GM12878 (cell line): ENCODE results near the gene LSM14A. TPM values are rescaled to one million over a fixed set of nuclear protein-coding genes. Genes with fewer than 3 reads are reported as not detected.

Source experiments
- ATF2 ChIP-seq: IDR thresholded peaks from 2 replicates; pipeline ENCODE4 v1.6.1; 2012; ENCODE audit warnings: low read length, inconsistent platforms
- ATF7 ChIP-seq: fragments of 450-650 bp; IDR thresholded peaks from 2 replicates; pipeline ENCODE4 v1.6.1; 2016; ENCODE audit warnings: low read depth, mild to moderate bottlenecking
- BCL11A ChIP-seq: IDR thresholded peaks from 2 replicates; pipeline ENCODE4 v1.6.1; 2011; ENCODE audit warnings: low read depth, low read length
- BCL3 ChIP-seq: IDR thresholded peaks from 2 replicates; pipeline ENCODE4 v1.6.1; 2011; ENCODE audit warnings: borderline replicate concordance, low read depth, mild to moderate bottlenecking, moderate library complexity, low read length; ENCODE audit not compliant: insufficient read depth, poor library complexity, severe bottlenecking
- DPF2 ChIP-seq: fragments of 450-650 bp; IDR thresholded peaks from 2 replicates; pipeline ENCODE4 v1.6.1; 2017; ENCODE audit warnings: mild to moderate bottlenecking
- EP300 ChIP-seq, 2 experiments: fragments of 150-350 bp in 1 of 2; IDR thresholded peaks; 2 replicates each; pipeline ENCODE4 v1.6.1; 2011 to 2012; ENCODE audit warnings: low read depth in 2 of 2, low read length in 2 of 2, borderline replicate concordance in 1 of 2, improper control_type of control experiment in 1 of 2, inconsistent platforms in 1 of 2; ENCODE audit not compliant: control insufficient read depth in 1 of 2
- IKZF2 ChIP-seq, 2 experiments: fragments of 450-650 bp; IDR thresholded peaks; 2 replicates each; pipeline ENCODE4 v1.6.1; 2017; ENCODE audit warnings: mild to moderate bottlenecking in 2 of 2, moderate library complexity in 2 of 2
- IRF5 ChIP-seq: fragments of 450-650 bp; IDR thresholded peaks from 2 replicates; pipeline ENCODE4 v1.6.1; 2017; ENCODE audit warnings: borderline replicate concordance
- MEF2B ChIP-seq: fragments of 450-650 bp; IDR thresholded peaks from 2 replicates; pipeline ENCODE4 v1.6.1; 2018; ENCODE audit warnings: mild to moderate bottlenecking, moderate library complexity; ENCODE audit not compliant: partially characterized antibody, poor library complexity, severe bottlenecking
- MLLT1 ChIP-seq: fragments of 450-650 bp; IDR thresholded peaks from 2 replicates; pipeline ENCODE4 v1.6.1; 2016; ENCODE audit warnings: mild to moderate bottlenecking
- NFIC ChIP-seq: IDR thresholded peaks from 2 replicates; pipeline ENCODE4 v1.6.1; 2012; ENCODE audit warnings: low read depth, mild to moderate bottlenecking, inconsistent platforms, low read length, moderate library complexity
- POLR2AphosphoS2 ChIP-seq: IDR thresholded peaks from 2 replicates; pipeline ENCODE4 v1.6.1; 2011; ENCODE audit warnings: low read depth, mild to moderate bottlenecking, low read length, improper control_type of control experiment, moderate library complexity
- RELB ChIP-seq: fragments of 450-650 bp; IDR thresholded peaks from 2 replicates; pipeline ENCODE4 v1.6.1; 2017; ENCODE audit warnings: low read depth, mild to moderate bottlenecking, moderate library complexity
- SKIL ChIP-seq: fragments of 450-650 bp; IDR thresholded peaks from 2 replicates; pipeline ENCODE4 v1.6.1; 2017; ENCODE audit warnings: mild to moderate bottlenecking, low read depth, inconsistent platforms; ENCODE audit not compliant: poor library complexity, severe bottlenecking
- SMARCA5 ChIP-seq: fragments of 450-650 bp; IDR thresholded peaks from 2 replicates; pipeline ENCODE4 v1.6.1; 2017; ENCODE audit warnings: mild to moderate bottlenecking
- SPI1 ChIP-seq: IDR thresholded peaks from 2 replicates; pipeline ENCODE4 v1.6.1; 2011; ENCODE audit warnings: low read depth, mild to moderate bottlenecking, low read length, moderate library complexity, borderline replicate concordance; ENCODE audit not compliant: insufficient read depth
- ZNF217 ChIP-seq: fragments of 450-650 bp; IDR thresholded peaks from 2 replicates; pipeline ENCODE4 v1.6.1; 2017; ENCODE audit warnings: antibody characterized with exemption, mild to moderate bottlenecking
- polyA plus RNA-seq, 11 experiments: library from polyadenylated mRNA; depleted of rRNA in 4 of 11; unstranded in 6 of 11; stranded (reverse) in 5 of 11; fragments of >200 nt; fragmentation: Nextera tagmentation in 4 of 11; fragmentation: Illumina TruSeq in 1 of 11; extraction: Ambion mirVana in 4 of 11; extraction: Trizol in 1 of 11; gene quantifications; 1 replicate in 1 of 11; 2 replicates in 10 of 11; pipeline versions ENCODE4 v1.2.1 to v1.2.3, GENCODE V29; 2011 to 2016; ENCODE audit warnings: inconsistent platforms in 2 of 11, missing spikeins in 2 of 11, low read depth in 1 of 11
- total RNA-seq, 4 experiments: library from RNA; depleted of rRNA in 3 of 4; stranded (reverse); fragments of >200 nt in 3 of 4; fragmentation: Illumina TruSeq in 1 of 4; extraction: Trizol in 1 of 4; gene quantifications; 2 replicates each; pipeline versions ENCODE4 v1.2.1 to v1.2.3, GENCODE V29; 2013 to 2021

Gene LSM14A
- total and polyA plus RNA-seq, 10 of the 15 experiments (the other 5 are each of a cell fraction or from before 2014, with no cell fraction given), result 21.9 to 193 (median 89.4) TPM

- TF ChIP-seq SPI1 (peak; percentile 62; the same call in 1 of the 2 replicates), ATF2 (0 out of 2 replicates have a peak, but pooled peaks have one; percentile 19), ATF7 (peak; percentile 49; the same call in 1 of the 2 replicates), EP300 (IDR thresholded peaks at IDR 0.05; ENCODE audit: borderline replicate concordance in 1 of 2, control insufficient read depth in 1 of 2, low read depth in 2 of 2, low read length in 2 of 2) (peak; percentile 47 to 59; a peak in 1 of 4 replicates), IRF5 (peak; percentile 54; the same call in 1 of the 2 replicates), SMARCA5 (0 out of 2 replicates have a peak, but pooled peaks have one; percentile 44), MLLT1 (peak; percentile 87), BCL11A (peak; percentile 65; the same call in 1 of the 2 replicates), RELB (peak; percentile 46; the same call in 1 of the 2 replicates), ZNF217 (0 out of 2 replicates have a peak, but pooled peaks have one; percentile 51), SKIL (peak; percentile 68), DPF2 (peak; percentile 87; the same call in 1 of the 2 replicates), POLR2AphosphoS2 (no peak), BCL3 (no peak), MEF2B (peak; percentile 24), IKZF2 (IDR thresholded peaks at IDR 0.05) (peak; percentile 67 to 77; a peak in 3 of 4 replicates), NFIC (peak; percentile 60; the same call in 1 of the 2 replicates)
These were observed 45.9 kb downstream of the LSM14A start (continued) for GRCh38 chr19:34217952-34218817.
